ENCODE data around the gene JMJD1C.

- TF ChIP-seq CTCF (conservative IDR thresholded peaks at IDR 0.05; ENCODE audit: low read length) (no peak), EZH2phosphoT487 (IDR thresholded peaks at IDR 0.05; ENCODE audit: borderline replicate concordance) (no peak)
Measured at GRCh38 chr10:63470928-63471327, 5.2 kb upstream of the JMJD1C start.

Data from Loucy (cell line).